ENCODE results near the gene NEGR1. TPM values are rescaled to one million over a fixed set of nuclear protein-coding genes. Genes with fewer than 3 reads are reported as not detected.

Gene NEGR1
- total RNA-seq, 2 experiments from 2014 or later, result not detected

- no TSS peak for BruUV-seq (replicated peaks)
- no peak overlapping the region for H3K27ac ChIP-seq (ENCODE audit: low read depth, low read length, poor library complexity, severe bottlenecking)
- no peak overlapping the region for H3K4me2 ChIP-seq (ENCODE audit: low read length)
- POLR2A ChIA-PET, result no interaction called here
- no peaks in the 10 kb centered on the region for H3K79me2 ChIP-seq (ENCODE audit: insufficient read depth, low read depth, low read length)
- H2AFZ ChIP-seq (ENCODE audit: low read length), result no peak overlapping the region
- H3K9me3 ChIP-seq (ENCODE audit: low read length), result no peaks in the 10 kb centered on the region
- H3K9me2 ChIP-seq (ENCODE audit: insufficient read depth, low read length), result no peaks in the 10 kb centered on the region
- TF ChIP-seq EZH2phosphoT487 (IDR thresholded peaks at IDR 0.05; ENCODE audit: borderline replicate concordance, low read depth, low read length) (no peak), CTCF (conservative IDR thresholded peaks at IDR 0.05; ENCODE audit: low read length) (no peak)
- DNase-seq (ENCODE audit: low spot score), result no peak
- no peaks in the 10 kb centered on the region for H4K20me1 ChIP-seq (ENCODE audit: insufficient read depth, low read length)
- no peak overlapping the region for H3K4me3 ChIP-seq (ENCODE audit: low read depth, low read length, poor library complexity, severe bottlenecking)
- intact Hi-C loops (cut with micrococcal nuclease; ENCODE audit: unreplicated experiment), result no loop called here
- H3K36me3 ChIP-seq (ENCODE audit: insufficient read depth, low read length), result no peaks in the 10 kb centered on the region
- H3K4me1 ChIP-seq (ENCODE audit: insufficient read depth, low read length, poor library complexity, severe bottlenecking), result no peaks in the 10 kb centered on the region
- CTCF ChIA-PET (ENCODE audit: unreplicated experiment), result no interaction called here
These were observed 544.6 kb downstream of the NEGR1 start for GRCh38 chr1:71737768-71738167.

DNA sequence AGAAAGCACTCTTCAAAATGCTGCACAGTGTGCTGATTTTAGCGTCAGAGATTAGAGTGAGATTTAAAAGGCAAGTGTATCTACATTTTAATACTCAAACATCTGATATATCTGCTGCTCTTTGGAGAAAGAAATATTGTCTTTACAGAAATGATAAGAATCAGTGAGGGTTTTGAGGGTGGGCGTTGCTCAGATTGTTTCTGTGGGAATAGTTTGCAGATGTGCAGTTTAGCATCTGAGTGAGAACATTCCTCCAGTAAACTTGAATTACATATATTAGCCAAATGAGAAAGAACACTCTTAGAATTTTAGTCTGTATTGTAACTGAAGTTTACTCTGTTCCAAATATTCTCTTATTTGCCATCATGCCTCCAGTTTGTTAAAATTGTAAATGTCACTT is 549.2 kb downstream of the NEGR1 start:
- Histone ChIP-seq H3K27ac (ENCODE audit: low read depth, low read length, poor library complexity, severe bottlenecking) (no peak overlapping the region), H3K4me1 (ENCODE audit: insufficient read depth, low read length, poor library complexity, severe bottlenecking) (no peaks in the 10 kb centered on the region), H4K20me1 (ENCODE audit: insufficient read depth, low read length) (no peaks in the 10 kb centered on the region), H3K79me2 (ENCODE audit: insufficient read depth, low read depth, low read length) (no peaks in the 10 kb centered on the region), H3K9me3 (ENCODE audit: low read length) (no peaks in the 10 kb centered on the region), H3K36me3 (ENCODE audit: insufficient read depth, low read length) (no peaks in the 10 kb centered on the region), H3K4me2 (ENCODE audit: low read length) (no peak overlapping the region), H3K4me3 (ENCODE audit: low read depth, low read length, poor library complexity, severe bottlenecking) (no peak overlapping the region), H3K9me2 (ENCODE audit: insufficient read depth, low read length) (no peaks in the 10 kb centered on the region), H2AFZ (ENCODE audit: low read length) (no peak overlapping the region)
- ChIA-PET CTCF (ENCODE audit: unreplicated experiment) (no interaction called here), POLR2A (no interaction called here)
- TF ChIP-seq CTCF (conservative IDR thresholded peaks at IDR 0.05; ENCODE audit: low read length), result no peak
- TF ChIP-seq EZH2phosphoT487 (IDR thresholded peaks at IDR 0.05; ENCODE audit: borderline replicate concordance, low read depth, low read length), result no peak
- no TSS peak for BruUV-seq (replicated peaks)
- DNase-seq (ENCODE audit: low spot score), result no peak
- intact Hi-C loops (cut with micrococcal nuclease; ENCODE audit: unreplicated experiment), result no loop called here

DNA sequence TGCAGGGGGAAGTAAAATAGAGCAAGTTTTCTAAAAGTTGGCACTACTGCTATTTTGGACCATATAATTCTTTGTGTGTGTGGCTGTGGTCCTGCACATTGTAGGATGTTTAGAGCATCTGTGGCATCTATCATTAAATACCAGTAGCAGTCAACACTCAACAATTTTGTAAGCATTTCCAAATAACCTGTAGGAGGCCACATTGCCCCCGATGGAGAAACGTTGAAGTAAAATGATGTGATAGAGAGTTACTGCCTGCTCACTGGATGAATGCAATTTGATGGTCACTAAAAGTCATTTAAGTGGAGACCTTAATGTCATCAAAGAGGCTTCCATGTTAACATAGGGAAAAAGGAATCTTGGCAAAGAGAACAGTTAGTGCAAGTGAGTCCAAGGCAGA is 560.8 kb downstream of the NEGR1 start:
- no peak for TF ChIP-seq EZH2phosphoT487 (IDR thresholded peaks at IDR 0.05; ENCODE audit: borderline replicate concordance, low read depth, low read length)
- 0 out of 2 replicates have a peak, but pooled peaks have one; percentile 33 for TF ChIP-seq CTCF (conservative IDR thresholded peaks at IDR 0.05; ENCODE audit: low read length)
- intact Hi-C loops (cut with micrococcal nuclease; ENCODE audit: unreplicated experiment), result no loop called here
- H3K79me2 ChIP-seq (ENCODE audit: insufficient read depth, low read depth, low read length), result no peaks in the 10 kb centered on the region
- no peaks in the 10 kb centered on the region for H3K4me1 ChIP-seq (ENCODE audit: insufficient read depth, low read length, poor library complexity, severe bottlenecking)
- BruUV-seq (replicated peaks), result no TSS peak
- H3K4me2 ChIP-seq (ENCODE audit: low read length), result no peak overlapping the region
- H2AFZ ChIP-seq (ENCODE audit: low read length), result no peak overlapping the region
- ChIA-PET CTCF (ENCODE audit: unreplicated experiment) (no interaction called here), POLR2A (no interaction called here)
- H3K36me3 ChIP-seq (ENCODE audit: insufficient read depth, low read length), result no peaks in the 10 kb centered on the region
- no peak for DNase-seq (ENCODE audit: low spot score)
- no peak overlapping the region for H3K4me3 ChIP-seq (ENCODE audit: low read depth, low read length, poor library complexity, severe bottlenecking)
- H4K20me1 ChIP-seq (ENCODE audit: insufficient read depth, low read length), result no peaks in the 10 kb centered on the region
- no peaks in the 10 kb centered on the region for H3K9me3 ChIP-seq (ENCODE audit: low read length)
- H3K9me2 ChIP-seq (ENCODE audit: insufficient read depth, low read length), result no peaks in the 10 kb centered on the region
- no peak overlapping the region for H3K27ac ChIP-seq (ENCODE audit: low read depth, low read length, poor library complexity, severe bottlenecking)

Measured in OCI-LY7 (cell line).